ENCODE measurements around the gene KCNH3. TPM values are rescaled to one million over a fixed set of nuclear protein-coding genes. Genes with fewer than 3 reads are reported as not detected.

The KCNH3 gene
- total RNA-seq, 4 donors from 2014 or later, result not detected

- no peak for TF ChIP-seq CTCF (IDR thresholded peaks at IDR 0.05; ENCODE audit: low read depth)
Measured at GRCh38 chr12:49553512-49554088, 14.8 kb downstream of the KCNH3 start.

- no peak for TF ChIP-seq CTCF (IDR thresholded peaks at IDR 0.05; ENCODE audit: low read depth)
Measured at GRCh38 chr12:49554266-49554665, 15.4 kb downstream of the KCNH3 start.

- no peak for TF ChIP-seq CTCF (IDR thresholded peaks at IDR 0.05; ENCODE audit: low read depth)
Measured at GRCh38 chr12:49555631-49556390, 17.0 kb downstream of the KCNH3 start.

GRCh38 chr12:49556391-49557186 is 17.8 kb downstream of the KCNH3 start:
- no peak for TF ChIP-seq CTCF (IDR thresholded peaks at IDR 0.05; ENCODE audit: low read depth)

GRCh38 chr12:49557187-49557916 is 18.5 kb downstream of the KCNH3 start:
- TF ChIP-seq CTCF (IDR thresholded peaks at IDR 0.05; ENCODE audit: low read depth), result no peak

GRCh38 chr12:49557917-49558215 is 19.0 kb downstream of the KCNH3 start:
- no peak for TF ChIP-seq CTCF (IDR thresholded peaks at IDR 0.05; ENCODE audit: low read depth)

GRCh38 chr12:49558526-49558925 is 19.7 kb downstream of the KCNH3 start:
- TF ChIP-seq CTCF (IDR thresholded peaks at IDR 0.05; ENCODE audit: low read depth), result no peak
